ENCODE measurements around the gene GPX6.

Gene GPX6

GRCh38 chr6:28542440-28543296, 27.1 kb upstream of the GPX6 start (continued):
- TF ChIP-seq, protein P1, sequence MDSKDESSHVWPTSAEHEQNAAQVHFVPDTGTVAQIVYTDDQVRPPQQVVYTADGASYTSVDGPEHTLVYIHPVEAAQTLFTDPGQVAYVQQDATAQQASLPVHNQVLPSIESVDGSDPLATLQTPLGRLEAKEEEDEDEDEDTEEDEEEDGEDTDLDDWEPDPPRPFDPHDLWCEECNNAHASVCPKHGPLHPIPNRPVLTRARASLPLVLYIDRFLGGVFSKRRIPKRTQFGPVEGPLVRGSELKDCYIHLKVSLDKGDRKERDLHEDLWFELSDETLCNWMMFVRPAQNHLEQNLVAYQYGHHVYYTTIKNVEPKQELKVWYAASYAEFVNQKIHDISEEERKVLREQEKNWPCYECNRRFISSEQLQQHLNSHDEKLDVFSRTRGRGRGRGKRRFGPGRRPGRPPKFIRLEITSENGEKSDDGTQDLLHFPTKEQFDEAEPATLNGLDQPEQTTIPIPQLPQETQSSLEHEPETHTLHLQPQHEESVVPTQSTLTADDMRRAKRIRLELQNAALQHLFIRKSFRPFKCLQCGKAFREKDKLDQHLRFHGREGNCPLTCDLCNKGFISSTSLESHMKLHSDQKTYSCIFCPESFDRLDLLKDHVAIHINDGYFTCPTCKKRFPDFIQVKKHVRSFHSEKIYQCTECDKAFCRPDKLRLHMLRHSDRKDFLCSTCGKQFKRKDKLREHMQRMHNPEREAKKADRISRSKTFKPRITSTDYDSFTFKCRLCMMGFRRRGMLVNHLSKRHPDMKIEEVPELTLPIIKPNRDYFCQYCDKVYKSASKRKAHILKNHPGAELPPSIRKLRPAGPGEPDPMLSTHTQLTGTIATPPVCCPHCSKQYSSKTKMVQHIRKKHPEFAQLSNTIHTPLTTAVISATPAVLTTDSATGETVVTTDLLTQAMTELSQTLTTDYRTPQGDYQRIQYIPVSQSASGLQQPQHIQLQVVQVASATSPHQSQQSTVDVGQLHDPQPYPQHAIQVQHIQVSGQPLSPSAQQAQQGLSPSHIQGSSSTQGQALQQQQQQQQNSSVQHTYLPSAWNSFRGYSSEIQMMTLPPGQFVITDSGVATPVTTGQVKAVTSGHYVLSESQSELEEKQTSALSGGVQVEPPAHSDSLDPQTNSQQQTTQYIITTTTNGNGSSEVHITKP (tag by site-specific recombination; IDR thresholded peaks at IDR 0.05), result peak; percentile 89
- TF ChIP-seq ZNF16 (tag by site-specific recombination; IDR thresholded peaks at IDR 0.05; ENCODE audit: low read depth) (0 out of 2 replicates have a peak, but pooled peaks have one; percentile 18), RBAK (tag by site-specific recombination; IDR thresholded peaks at IDR 0.05) (no peak), INSM2 (tag by site-specific recombination; IDR thresholded peaks at IDR 0.05) (no peak), ZFP37 (tag by site-specific recombination; IDR thresholded peaks at IDR 0.05) (peak; percentile 96), ZBTB17 (tag by site-specific recombination; IDR thresholded peaks at IDR 0.05) (peak; percentile 96), WT1 (tag by site-specific recombination; IDR thresholded peaks at IDR 0.05) (0 out of 2 replicates have a peak, but pooled peaks have one; percentile 43), ZNF544 (tag by site-specific recombination; IDR thresholded peaks at IDR 0.05) (no peak), ZNF433 (tag by site-specific recombination; IDR thresholded peaks at IDR 0.05; ENCODE audit: low read depth) (0 out of 2 replicates have a peak, but pooled peaks have one; percentile 25), ZBTB49 (tag by site-specific recombination; IDR thresholded peaks at IDR 0.05; ENCODE audit: low read depth) (no peak), ZNF335 (tag by site-specific recombination; conservative IDR thresholded peaks at IDR 0.05) (peak; percentile 65), OVOL3 (tag by site-specific recombination; IDR thresholded peaks at IDR 0.05) (no peak), PBX3 (CRISPR knock-in tag; IDR thresholded peaks at IDR 0.05) (no peak), ZNF175 (tag by site-specific recombination; IDR thresholded peaks at IDR 0.05) (no peak), GLIS1 (tag by site-specific recombination; IDR thresholded peaks at IDR 0.05) (no peak), SALL2 (tag by site-specific recombination; IDR thresholded peaks at IDR 0.05; ENCODE audit: borderline replicate concordance) (0 out of 2 replicates have a peak, but pooled peaks have one; percentile 30), KLF16 (tag by site-specific recombination; IDR thresholded peaks at IDR 0.05) (peak; percentile 61; the same call in 1 of the 2 replicates), MEIS1 (CRISPR knock-in tag; IDR thresholded peaks at IDR 0.05; ENCODE audit: borderline replicate concordance) (no peak), SCRT2 (tag by site-specific recombination; IDR thresholded peaks at IDR 0.05) (peak; percentile 100), ZXDB (tag by site-specific recombination; IDR thresholded peaks at IDR 0.05) (no peak; the same call in none of the 2 replicates), ZNF596 (tag by site-specific recombination; IDR thresholded peaks at IDR 0.05) (no peak), ZNF621 (tag by site-specific recombination; IDR thresholded peaks at IDR 0.05) (no peak), FEZF1 (tag by site-specific recombination; IDR thresholded peaks at IDR 0.05) (peak; percentile 36; the same call in 1 of the 2 replicates), ZNF24 (tag by site-specific recombination; IDR thresholded peaks at IDR 0.05) (peak; percentile 95; the same call in 1 of the 2 replicates), ZNF239 (tag by site-specific recombination; IDR thresholded peaks at IDR 0.05) (no peak), ZNF292 (tag by site-specific recombination; IDR thresholded peaks at IDR 0.05; ENCODE audit: borderline replicate concordance, low read depth) (no peak), REPIN1 (tag by site-specific recombination; IDR thresholded peaks at IDR 0.05; ENCODE audit: low read depth) (0 out of 2 replicates have a peak, but pooled peaks have one; percentile 26), ZBTB48 (tag by site-specific recombination; IDR thresholded peaks at IDR 0.05) (peak; percentile 84)
- TF ChIP-seq, protein P2, sequence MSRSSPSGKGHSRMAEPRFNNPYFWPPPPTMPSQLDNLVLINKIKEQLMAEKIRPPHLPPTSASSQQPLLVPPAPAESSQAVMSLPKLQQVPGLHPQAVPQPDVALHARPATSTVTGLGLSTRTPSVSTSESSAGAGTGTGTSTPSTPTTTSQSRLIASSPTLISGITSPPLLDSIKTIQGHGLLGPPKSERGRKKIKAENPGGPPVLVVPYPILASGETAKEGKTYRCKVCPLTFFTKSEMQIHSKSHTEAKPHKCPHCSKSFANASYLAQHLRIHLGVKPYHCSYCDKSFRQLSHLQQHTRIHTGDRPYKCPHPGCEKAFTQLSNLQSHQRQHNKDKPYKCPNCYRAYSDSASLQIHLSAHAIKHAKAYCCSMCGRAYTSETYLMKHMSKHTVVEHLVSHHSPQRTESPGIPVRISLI (tag by site-specific recombination; IDR thresholded peaks at IDR 0.05), result peak; percentile 22; the same call in 1 of the 2 replicates
